ENCODE measurements around the gene SLC25A17.
"Not testable (repeated sequence)": the region's sequence is repeated elsewhere in the genome, so short reads cannot be mapped to it uniquely, and the experiment has no call there.

Gene SLC25A17, protein sequence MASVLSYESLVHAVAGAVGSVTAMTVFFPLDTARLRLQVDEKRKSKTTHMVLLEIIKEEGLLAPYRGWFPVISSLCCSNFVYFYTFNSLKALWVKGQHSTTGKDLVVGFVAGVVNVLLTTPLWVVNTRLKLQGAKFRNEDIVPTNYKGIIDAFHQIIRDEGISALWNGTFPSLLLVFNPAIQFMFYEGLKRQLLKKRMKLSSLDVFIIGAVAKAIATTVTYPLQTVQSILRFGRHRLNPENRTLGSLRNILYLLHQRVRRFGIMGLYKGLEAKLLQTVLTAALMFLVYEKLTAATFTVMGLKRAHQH

DNA sequence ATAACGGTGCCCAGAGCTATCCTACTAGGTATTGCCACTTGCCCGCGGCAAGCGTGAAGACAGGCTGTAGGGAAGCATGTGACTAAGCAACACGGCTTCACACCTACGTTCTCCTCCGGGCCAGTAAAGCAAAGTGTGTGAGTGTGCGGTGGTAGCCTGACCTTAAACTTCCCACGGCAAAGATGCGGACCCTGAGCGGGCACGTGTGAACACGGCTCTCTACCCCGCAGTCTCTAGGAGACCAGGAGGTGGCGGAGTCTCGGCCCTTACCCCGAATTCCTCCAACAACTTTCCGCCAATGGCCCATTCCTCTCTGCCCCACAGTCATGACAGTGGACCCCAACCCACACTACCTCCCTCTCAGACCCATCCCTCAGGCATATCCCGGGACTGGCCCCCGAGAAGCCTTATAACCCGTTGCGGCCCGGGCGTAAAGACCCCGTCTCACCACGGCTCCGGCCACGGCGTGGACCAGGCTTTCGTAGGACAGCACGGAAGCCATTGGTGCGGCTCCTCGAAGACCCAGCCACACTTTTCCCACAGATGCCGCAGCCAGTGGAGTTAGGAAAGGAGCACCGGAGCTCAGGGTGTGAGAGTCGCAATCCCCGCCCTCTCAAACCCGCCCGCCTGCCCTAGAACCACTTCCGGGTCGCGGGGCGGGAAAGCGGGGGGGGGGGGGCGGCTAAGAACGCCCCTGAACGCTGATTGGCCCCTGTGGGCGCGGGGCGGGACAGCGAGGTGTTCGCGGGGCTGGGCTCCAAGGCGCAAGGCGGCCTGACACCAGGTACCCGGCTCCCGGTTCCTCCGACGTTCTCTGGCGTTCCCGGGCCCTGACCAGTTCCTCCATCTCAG, at the start of gene SLC25A17:
SLC25A17 (minus strand) TSS at position 600 of the 852 bp plus-strand sequence; CDS start at position 502, 98 bp downstream.
- DNase-seq = peak; percentile 46

DNA sequence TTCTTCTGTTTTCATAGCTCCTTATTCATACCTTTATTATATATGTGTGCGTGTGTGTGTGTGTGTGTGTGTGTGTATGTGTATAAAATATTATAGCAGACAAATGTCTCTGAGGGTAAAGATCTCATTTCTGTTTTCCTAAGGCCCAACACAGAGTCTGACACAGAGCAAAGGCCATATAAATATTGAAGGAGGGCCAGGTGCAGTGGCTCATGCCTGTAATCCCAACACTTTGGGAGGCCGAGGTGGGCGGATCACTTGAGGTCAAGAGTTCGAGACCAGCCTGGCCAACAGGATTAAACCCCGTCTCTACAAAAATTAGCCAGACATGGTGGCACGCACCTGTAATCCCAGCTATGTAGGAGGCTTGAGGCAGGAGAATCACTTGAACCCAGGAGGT, 49.2 kb upstream of the SLC25A17 start:
- not testable (repeated sequence) for DNase-seq

DNA sequence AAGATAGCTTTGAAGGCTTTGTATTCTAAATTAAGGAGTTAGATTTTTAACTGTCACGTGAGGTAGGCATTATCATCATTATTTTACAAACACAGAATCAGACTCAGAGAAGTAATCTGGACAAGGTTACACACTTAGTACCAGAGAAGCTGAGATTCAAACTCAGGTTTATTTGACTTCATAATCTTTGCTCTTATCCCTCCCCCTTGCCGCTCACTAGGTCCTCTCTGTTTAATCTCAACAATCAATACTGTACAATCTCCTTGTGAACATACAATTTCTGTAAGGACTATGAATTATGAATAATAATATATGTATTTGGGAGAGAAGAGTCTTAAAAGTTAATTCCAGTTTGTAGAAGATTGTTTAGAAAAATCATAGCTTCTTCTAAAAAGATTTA, 48.0 kb upstream of the SLC25A17 start:
- DNase-seq = no peak

DNA sequence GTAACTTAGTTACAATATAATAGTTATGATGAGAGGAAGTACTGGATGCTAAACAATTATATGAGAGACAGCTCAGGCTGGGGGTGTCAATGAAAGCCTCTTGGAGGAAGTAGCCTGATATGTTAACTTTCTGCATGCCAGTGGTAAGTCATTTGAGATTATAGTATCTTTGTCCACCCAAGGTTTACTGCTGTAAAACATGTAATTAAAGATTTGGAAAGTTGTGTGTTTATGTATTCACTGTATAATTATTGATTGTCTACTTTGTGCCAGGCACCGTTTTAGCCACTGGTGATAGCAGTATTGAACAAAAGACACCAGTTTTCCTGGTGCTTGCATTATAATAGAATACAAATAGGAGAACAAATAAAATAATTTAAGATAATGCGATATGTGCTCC, 43.4 kb upstream of the SLC25A17 start:
- DNase-seq = no peak

DNA sequence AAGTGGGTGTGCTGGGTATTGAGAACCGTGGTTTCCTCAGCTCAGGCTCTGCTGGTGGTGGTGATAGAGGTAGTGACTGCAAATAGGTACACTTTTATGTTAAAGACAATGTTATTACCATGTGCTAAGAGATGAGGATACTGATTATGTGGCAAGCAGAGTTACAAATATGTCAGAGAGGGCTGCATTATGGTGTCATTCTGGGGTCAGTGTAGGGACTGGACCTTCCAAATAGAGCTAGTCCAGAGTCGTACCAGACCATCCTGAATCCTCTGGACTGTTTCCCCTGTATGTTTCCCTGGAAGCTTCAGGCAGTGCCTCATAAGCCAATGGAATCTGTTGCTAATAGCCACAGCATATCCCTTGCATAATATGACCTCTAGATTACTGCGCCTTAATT, 42.9 kb upstream of the SLC25A17 start, which contains the start of gene DNAJB7:
DNAJB7 (minus strand) TSS at position 101 of the 400 bp plus-strand sequence. CDS start 119 bp downstream, outside the sequence.
- DNase-seq = no peak

DNA sequence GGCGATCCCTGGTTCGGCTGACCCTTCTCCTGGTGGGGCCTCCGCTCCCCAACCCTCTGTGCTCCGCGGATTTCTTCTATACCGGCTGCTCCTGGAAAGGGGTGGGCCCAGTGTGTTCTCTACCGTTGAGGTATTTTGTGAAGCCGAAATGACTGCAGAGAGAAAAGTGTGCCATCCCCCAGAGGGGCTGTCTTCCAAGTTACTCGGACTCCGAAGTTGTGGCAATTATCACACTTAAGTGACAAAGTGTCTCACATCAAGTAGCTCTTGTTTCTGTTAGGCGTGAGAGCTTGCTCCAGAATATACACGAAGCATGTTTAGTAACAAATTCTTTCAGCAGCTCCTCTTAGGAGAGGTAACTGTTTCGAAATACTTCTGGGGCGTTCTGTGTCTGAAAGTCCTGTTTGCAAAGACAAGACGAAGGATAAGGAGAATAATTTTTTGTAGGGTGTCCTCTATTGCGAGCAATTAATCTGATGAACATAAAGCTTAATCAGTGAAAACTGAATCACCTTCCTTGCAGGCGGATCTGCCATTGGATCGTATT, 38.2 kb upstream of the SLC25A17 start:
- DNase-seq = no peak

DNA sequence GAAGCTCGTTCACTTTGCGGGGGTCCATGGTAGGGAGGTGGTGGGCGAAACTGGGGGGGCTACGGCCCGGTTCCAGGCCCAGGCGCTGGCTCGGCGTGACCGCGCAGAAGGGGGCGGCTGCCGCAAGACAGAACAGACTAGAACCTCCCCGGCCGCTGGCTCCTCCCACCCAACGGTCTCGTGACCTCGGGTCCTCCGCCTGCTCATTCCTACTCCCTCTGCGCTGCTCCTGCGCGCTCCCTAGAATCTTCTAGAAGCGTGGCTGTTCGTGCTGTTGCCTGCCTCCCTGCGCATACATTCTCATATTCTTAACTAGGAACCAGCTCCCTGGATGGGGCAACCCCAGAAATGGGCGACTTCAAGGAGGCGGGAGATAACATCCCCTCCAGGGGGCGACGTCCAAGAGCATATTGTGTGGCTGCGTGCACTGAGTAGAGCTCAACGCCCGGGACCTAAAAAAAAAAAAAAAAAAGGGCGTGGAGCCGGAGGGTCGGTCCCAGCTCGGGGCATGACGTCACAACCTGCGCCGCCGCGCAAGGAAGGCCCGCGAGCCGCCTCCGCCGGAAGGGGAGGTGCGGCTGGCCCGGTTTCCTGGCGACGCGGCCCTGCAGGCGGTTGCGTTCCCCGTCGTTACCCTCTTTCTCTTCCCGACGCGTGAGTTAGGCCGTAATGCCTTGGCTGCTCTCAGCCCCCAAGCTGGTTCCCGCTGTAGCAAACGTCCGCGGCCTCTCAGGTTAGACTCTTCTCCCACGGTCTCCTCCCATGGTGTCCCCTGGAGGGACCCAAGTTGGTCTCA, 37.6 kb upstream of the SLC25A17 start, which contains the start of the genes ST13 and XPNPEP3:
ST13 (minus strand) TSS at position 127 of the 796 bp plus-strand sequence; CDS start at position 28, 99 bp downstream.
XPNPEP3 (plus strand) TSS at position 636 of the 796 bp plus-strand sequence; CDS start at position 670, 34 bp downstream.
- DNase-seq = peak; percentile 94

DNA sequence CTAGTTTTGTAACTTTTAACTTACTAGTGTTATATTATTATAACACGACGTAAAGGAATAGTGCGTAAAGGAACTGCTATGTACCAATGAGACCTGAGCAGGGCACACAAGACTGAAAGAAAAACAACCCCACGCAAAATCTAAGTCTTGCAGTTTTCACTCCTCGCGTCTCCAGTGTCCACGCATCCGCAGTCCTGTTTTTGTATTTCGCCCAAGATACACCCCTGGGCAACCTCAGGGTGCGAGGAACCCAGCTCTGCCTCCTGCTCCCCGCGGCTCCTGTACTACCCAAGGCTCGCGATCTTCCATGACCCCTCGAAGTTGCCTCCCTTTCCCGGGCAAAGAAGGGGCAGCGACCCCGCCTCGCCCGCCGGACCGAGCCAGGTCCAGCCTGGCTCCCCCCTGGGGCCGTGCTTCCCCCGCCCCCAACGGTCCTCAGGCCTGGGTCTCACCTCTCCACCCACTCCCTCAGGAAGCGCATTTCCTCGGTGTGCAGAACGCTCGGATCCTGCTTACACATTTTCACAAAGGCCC, 36.9 kb upstream of the SLC25A17 start:
- no peak for DNase-seq

DNA sequence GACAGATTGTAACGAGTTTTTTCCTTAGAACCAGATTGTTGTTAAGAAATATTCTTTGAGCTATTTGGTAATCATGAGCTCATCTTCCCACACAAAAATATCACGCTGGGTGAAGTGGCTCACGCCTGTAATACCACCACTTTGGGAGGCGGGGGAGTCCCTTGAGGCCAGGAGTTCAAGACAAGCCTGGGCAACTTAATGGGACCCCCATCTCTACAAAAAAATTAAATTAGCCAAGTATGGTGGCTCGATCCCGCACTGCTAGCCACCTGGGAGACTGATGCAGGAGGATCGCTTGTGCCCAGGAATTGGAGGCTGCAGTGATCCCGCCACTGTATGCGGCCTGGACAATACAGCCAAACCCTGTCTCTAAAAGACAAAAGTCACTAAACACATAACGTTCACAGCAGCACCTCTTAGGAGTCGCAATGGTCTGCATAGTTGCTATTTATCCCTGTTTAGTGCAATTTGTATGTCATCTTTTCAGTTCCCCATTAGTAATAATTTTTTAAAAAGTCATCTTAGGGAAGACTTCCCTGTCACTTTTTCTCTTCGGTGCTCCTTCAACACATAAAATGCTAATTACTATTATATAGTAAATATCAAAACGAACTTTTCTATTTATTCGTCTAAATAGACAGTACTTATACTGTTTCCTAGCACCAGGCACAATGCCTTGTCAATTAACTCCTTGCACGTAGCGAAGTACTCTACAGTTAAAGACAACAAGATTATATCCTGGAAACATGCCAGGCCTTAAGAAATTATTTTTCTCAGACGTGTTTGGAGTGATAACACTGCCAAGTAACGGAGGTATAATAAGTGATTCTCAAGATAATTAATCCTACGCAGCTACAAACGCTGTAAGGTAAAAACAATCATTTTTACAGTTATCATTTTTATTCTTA, 36.2 kb upstream of the SLC25A17 start:
- no peak for DNase-seq

DNA sequence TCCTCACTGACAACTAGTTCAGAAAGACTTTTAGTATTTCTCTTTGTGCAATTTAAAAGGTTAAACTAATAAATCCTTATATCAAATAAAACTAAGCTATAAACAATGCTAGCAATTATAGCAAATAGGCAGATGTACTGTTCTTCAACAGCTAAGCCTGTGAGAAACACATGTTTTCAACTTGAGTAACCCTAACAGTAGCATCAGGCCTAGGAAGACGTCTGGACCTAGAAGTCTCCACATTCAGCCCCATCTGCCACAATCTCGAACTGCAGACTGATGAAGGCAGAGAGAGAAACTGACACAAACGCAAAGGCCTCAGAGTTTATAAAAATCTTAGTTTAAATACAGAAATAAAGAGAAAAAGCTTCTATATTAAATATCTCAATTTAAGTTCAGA, 34.8 kb upstream of the SLC25A17 start:
- DNase-seq = no peak

DNA sequence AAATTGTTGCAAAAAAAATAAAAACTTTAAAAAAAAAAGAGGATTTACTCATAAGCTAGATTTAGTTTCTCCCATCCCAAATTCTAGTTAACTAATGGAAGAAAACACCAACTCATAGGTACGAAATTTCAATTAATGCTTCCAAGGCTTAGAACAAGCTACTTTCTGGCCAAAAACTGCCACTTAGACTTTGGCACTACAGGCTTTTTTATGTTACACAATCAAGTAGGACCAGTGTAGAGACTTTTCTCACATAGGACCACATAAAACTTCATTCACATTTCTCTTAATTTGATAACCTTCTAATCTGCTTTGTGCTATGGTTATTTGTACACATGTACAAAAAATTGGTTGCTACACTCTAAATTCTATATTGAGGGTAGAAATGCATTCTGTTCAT, 34.2 kb upstream of the SLC25A17 start:
- DNase-seq = no peak

DNA sequence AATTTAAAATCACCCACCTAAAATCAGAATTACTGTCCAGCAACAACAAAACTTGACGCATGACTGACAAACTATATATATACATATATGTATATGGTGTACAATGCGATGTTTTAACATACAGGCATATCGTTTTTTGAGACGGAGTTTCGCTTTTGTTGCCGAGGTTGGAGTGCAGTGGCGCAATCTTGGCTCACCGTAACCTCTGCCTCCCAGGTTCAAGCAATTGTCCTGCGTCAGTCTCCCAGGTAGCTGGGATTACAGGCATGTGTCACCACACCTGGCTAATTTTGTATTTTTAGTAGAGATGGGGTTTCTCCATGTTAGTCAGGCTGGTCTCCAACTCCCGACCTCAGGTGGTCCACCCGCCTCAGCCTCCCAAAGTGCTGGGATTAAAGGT, 26.7 kb upstream of the SLC25A17 start:
- not testable (repeated sequence) for DNase-seq

DNA sequence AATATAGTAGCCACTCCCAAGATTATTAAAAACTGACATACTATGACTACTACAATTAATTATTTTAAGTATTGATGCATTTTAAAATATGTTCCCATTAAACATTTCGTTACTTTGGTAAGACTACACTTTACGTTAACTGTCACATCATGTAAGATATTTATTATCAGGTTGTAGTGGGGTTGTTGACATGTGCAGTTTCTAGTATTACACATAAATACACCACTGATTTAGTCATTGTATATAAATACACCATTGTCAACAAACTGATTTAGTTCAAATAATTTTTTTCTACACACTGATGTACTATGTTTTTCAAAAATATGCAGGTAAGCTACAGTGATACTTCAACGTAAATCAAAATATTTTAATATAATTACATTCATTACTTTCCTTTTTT, 25.8 kb upstream of the SLC25A17 start:
- DNase-seq = no peak

DNA sequence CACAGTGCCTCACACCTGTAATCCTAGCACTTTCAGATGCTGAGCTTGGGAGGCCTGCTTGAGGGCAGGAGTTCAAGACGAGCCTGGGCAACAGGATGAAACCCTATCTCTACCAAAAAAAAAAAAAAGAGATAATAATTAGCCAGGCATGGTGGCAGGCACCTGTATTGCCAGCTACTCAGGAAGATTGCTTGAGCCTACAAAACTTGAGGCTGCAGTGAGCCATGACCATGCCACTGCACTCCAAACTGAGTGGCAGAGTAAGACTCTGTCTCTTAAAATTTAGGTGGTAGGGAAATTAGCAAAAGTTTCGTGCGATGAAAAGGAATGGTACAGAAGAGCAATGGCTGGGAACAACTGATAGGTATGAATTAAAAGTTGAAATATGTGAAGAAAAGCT, 19.3 kb upstream of the SLC25A17 start:
- DNase-seq = no peak

DNA sequence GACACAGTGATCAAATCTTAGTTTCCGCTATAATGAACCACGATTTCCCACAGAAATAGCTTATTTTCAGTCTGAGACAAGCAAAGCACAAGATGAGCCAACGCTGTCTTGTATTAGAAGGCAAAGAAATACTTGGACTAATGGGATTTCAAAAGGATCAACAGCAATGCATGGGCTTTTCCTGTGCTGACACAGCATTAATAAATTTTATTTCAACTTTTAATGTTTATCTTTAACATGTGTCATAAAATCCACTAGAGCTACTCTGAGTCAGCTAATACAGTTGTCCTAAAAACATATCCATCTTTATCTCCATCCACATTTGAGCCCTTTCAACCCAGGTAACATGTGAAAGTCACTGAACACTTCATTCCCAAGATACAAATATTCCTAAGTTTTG, 15.5 kb upstream of the SLC25A17 start:
- no peak for DNase-seq

DNA sequence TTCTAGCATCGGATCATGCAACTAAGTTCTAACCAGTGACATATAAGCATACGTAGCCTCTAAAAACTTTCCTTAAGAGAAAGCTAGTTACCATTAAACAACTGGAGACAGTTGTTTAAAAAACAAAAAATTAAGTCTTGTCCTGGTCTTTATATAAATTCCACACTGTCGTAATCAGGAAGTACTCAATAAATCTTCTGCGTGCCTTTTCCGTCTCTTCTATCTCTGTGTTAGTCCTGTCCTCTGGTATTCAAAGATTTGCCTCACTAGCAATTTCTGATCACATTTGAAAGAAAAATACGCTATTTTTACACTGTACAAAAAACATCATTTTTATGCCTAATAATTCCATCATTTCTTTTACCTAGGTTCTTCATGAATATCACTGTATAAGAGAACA, 10.0 kb upstream of the SLC25A17 start:
- no peak for DNase-seq

DNA sequence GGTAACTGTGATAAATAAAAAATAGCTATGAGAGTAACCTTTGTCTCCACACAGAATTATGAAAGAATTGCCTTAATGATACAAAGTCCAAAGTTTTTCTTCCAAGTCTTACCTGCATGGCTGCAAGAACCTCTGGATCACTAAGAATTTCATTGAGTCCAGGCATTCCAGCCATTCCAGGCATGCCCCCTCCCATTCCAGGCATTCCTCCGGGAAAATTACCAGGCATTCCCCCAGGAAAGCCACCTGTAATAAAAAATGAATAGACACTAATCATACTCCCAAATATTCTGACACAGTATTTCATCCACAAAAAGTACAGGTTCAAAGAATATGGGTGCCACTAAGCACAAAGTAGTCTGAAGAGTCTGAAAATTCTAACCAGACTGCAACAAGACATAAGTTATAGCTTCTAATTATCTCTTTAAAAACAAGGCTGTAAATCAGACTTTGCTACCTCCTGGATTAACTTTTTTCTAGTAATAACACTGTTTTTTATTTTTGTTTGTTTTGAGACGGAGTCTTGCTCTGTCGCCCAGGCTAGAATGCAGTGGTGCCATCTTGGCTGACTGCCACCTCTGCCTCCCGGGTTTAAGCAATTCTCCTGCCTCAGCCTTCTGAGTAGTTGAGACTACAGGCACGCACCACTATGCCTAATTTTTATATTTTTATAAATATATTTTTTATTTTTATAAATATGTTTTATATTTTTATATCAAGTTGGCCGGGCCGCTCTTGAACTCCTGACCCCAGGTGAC, 8.0 kb upstream of the SLC25A17 start:
- no peak for DNase-seq

DNA sequence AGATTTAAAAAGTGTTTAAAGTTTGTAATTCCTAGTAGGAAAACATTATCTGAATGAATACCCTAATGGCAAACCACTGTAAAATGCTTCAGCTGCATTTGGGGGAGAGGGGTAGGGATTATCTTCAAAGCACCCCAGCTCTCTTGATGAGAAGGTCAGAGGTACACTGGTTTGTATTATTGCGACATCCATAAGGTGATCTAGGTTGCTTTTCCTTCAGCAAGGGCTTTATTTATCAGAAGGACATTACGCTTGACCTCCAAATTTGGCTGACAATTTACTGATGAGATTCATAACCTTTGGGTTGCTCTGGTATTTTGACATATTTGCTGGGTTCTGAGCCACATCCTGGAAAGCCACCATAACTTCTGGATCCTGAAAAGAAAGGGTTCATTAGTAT, 7.1 kb upstream of the SLC25A17 start:
- DNase-seq = not testable (repeated sequence)

DNA sequence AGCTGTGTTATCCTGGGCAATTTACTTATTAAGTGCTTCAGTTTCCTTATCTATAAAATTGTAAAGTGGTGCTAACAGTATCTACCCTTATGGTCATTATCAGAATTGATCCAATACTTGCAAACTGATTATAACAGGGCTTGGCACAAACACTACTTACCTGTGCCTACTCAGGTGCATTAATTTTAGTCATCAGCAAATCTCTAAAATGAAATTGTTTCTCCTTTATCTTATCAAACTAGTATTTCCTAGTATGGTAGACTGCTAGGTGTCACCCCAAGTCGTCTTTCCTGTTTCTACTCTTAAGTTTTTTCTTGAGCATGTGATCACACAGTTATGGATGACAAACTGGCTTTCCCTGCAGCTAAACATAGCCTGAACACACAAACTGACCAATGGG, 4.3 kb upstream of the SLC25A17 start:
- no peak for DNase-seq

DNA sequence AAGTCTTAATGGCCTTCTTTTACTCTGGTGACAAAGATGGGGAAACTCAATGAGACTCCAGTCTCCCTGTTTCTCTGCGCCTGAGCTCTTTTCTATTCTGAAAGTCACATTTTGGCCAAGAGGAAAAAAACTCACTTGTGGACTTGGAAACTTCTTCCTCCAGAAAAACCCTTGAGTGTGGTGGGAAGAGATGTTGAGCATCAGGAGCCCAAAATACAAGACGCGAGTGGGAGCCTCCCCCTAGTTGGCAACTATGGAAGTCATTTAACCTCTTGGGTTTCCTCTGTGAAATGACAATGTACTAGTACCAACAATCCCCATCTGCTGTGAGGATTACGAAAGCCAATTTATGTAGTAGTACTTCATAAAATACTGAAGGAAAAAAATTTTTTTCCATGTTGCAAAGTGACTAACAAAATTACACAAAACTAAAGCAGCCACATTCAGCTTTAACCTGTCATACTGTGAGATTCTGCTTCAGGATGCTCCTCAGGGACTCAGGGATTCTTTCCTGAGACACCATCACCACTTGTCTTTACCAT, 524 bp upstream of the SLC25A17 start:
- peak; percentile 17 for DNase-seq
